ENCODE measurements around the gene HSP90AB1.
A peak's percentile ranks its signal among the peaks of the same experiment; 100 is the strongest.

Gene HSP90AB1

DNA sequence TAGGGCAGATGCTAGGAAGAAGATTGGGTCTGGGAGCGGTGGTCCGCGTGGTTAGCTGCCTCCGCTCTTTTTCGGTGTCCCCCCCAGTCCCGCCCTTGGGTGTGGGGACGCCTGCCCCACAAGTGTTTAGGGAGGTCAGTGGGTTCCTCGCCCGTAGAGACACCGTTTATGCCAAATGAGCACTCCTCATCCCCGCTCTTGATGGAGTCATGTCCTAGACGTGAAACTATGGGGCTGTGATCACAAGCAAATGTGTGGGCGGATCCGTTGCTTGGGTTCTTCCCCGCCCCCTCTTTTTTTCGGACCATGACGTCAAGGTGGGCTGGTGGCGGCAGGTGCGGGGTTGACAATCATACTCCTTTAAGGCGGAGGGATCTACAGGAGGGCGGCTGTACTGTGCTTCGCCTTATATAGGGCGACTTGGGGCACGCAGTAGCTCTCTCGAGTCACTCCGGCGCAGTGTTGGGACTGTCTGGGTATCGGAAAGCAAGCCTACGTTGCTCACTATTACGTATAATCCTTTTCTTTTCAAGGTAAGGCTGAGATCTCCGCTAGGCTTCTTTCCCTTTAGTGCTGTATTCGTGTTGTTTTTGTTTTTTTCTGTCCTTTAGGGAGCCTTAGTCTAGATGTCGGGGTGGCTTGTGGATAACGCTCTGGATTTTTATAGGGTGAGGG is at the start of gene HSP90AB1:
Gene HSP90AB1, plus strand, starts transcription at position 439 of the 675 bp plus-strand sequence. CDS start 1,529 bp downstream, outside the sequence.
- peak; percentile 92 for DNase-seq (ENCODE audit: low spot score)

DNA sequence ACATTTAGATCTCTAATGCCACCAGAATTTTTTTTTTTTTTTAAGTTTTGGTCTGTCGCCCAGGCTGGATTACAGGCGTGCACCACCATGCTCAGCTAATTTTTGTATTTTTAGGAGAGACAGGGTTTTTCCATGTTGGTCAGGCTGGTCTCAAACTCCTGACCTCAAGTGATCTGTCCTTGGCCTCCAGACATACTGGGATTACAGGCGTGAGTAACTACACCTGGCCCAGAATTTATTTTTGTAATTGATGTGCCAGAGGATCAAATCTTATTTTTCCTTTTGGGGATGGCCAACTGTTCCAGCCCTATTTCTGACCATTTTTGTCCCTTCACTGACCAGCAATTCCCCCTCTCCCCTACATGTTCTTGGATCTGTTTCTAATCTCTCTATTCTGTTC is 48.2 kb upstream of the HSP90AB1 start:
- DNase-seq (ENCODE audit: low spot score) = no peak

DNA sequence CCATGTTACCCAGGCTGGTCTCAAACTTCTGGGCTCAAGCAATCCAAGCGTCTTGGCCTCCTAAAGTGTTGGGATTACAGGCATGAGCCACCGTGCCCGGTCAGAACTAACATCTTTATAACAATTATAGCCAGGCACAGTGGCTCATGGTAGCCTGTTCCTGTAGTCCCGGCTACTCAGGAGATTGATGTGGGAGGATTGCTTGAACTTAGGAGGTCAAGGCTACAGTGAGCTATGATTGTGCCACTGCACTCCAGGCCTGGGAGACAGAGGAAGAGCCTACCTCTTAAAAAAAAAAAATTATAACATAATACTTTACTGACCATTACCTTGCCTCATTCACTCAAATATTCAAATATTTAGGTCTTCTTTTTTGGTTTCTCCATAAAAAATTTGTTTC is 47.0 kb upstream of the HSP90AB1 start:
- no peak for DNase-seq (ENCODE audit: low spot score)

DNA sequence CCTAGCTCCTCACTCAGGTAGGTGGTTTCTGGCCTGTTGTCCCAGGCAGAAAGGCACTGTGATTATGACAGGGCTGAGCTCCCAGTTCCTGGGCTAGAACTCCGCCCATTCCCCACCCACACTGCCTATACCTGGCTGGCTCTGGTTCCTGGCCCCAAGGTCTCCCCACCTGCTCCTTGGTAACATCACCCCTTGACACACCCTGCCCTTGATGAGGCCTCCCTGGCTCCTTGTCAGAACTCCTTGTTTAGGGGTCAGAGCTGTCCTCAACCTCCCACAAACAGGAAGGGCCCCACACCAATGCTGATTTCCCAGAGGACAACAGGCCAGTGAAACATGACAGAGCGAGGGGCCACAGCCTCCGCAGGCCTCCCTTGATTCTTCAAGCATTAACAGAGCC is 45.7 kb upstream of the HSP90AB1 start:
- DNase-seq (ENCODE audit: low spot score) = no peak

DNA sequence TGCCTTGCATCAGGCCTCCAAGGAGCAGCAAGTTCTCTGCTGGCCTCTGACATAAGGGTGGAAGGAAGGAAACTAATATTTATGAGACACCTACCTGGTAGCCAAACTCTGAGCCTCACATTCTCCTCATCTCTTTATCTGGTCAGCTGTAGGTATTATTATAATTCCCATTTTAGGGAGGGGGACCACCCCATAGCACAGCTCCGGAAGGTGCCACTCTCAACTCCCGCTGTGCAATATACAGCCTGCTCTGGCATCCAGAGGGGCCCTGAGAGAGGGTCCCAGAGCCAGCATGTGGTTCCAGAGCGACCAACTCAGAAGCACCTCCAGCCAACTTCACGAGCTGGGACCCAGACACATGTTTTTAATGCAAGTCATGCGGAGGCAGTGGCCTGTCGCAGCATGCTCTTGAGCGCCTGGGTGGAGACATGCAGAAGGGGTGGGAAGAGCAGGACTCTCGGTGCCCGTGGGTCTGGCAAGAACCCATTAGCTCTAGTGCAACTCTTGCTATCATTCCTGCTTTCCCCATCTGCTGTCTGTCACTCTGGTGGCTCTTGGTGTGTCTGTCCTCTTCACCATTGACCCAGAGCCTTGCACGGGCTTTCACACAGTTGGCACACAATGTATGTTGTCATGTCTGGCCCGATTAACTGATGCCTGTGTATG is 45.1 kb upstream of the HSP90AB1 start:
- no peak for DNase-seq (ENCODE audit: low spot score)

DNA sequence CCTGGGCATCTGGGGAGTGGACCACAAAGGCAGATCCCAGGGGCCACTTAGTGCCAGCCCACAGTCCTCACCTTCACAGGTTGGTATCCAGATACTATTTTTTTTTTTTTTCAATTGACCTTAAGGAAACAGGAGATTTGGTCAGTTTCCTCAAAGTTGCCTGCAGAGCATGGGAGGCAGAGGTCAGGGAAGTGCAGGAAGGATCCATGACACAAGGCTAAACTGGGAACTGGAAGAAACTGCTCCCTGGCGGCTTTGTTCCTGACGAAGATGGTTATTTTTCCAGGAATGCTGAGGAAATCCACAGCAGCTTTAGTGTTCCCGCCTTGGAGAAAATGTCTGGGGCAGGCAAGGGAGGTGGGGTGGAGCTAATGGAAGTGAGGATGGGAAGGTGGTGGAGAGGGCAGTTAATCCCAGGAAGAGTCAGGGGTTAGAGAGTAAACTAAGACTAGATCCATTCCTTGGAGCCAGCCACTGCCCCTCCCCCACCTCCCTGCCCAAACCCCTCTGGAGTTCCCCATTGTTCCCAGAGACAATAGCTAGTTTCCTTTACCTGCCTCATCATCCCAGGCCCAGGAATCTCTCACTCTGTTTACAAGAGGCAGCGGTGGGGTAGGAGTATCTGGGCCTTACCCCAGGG is 44.4 kb upstream of the HSP90AB1 start:
- DNase-seq (ENCODE audit: low spot score) = no peak

DNA sequence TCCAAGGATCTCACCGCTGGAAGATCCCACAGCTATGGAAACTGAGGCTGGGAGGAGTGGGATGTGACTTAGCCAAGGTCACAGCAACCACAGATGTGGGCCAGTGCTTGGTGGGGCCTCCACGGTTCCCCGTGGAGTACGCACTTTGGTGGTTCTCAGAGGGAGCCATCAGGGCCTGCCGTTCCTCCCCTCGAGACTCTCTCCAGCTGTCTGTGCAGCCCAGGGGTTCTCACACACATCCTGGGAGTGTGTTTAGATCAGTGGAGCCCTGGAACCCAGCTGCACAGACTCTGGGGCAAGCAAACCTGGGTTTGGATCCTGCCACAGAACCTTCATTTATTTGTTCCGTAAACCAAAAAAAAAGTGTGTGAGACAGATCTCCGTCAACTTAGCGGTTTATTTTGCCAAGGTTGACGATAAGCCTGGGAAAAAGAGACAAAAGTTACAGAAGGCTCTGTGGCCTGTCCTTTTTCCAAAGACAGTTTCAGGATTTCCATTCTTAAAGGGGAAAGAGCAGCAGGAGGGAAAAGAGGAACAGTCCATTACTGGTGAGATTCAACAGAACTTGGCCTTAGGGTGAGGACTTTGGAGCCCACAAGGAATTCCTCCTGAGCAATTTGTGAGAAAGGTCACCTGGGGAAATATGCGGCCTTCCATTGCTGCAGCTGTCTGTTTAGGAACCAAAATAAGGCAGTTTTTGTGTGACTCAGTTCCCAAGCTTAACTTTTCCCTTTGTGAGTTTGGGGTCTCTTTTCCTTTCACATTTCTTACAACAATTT is 43.7 kb upstream of the HSP90AB1 start:
- no peak for DNase-seq (ENCODE audit: low spot score)

DNA sequence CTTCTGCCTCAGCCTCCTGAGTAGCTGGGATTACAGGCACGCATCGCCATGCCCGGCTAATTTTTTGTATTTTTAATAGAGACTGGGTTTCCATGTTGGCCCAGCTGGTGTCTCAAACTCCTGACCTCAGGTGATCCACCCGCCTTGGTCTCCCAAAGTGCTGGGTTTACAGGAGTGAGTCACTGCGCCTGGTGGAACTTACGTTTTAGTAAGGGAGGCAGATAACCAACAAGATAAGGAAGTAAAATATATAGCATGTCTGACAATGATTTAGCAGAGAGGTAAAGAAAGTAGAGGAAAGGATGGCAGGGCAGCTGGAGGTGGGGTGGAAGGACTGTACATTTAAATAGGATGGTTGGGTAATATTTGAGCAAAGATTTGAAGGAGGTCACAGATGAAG is 42.9 kb upstream of the HSP90AB1 start:
- no peak for DNase-seq (ENCODE audit: low spot score)

DNA sequence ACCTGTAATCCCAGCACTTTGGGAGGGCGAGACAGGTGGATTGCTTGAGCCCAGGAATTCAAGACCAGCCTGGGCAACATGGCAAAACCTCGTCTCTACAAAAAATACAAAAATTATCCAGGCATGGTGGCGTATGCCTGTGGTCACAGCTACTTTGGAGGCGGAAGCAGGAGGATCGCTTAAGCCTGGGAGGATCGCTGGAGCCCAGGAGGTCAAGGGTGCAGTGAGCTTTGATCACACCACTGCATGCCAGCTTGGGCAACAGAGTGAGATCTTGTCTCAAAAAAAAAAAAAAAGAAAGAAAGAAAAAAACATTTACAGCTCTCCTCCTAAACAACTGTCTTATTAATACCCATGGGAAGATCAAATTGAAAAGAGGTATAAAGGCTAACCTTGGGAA is 38.9 kb upstream of the HSP90AB1 start:
- DNase-seq (ENCODE audit: low spot score) = no peak

DNA sequence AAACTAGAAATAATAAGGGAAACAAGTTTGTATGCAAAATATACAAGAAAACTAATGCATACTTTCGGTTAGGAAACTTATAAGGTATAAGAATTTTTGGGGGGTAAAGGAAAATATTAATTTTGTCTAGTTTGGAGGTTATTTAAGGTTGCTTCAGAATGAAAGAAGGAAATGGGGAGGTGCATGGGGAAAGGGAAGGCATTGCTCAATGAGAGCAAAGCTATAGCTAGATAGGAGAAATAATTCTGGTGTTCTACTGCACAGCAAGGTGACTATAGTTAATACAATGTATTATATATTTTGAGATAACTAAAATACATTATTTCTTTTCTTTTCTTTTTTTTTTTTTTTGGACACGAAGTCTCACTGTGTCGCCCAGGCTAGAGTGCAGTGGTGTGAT is 35.6 kb upstream of the HSP90AB1 start:
- no peak for DNase-seq (ENCODE audit: low spot score)

DNA sequence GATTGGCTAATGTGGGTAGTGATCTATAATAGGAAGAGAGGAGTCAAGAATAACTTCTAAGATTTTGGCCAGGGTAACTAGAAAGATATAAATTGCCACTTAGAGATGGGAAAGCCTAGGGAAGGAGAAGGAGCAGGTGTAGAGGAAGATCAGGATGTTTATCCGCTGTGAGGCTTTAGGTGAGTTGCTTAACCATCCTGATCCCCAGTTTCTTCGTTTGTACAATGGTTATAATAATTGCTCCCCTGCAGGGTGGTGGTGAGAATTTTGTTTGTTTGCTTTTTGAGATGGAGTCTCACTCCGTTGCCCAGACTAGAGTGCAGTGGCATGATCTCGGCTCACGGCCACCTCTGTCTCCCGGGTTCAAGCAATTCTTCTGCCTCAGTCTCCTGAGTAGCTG is 32.6 kb upstream of the HSP90AB1 start:
- DNase-seq (ENCODE audit: low spot score) = no peak

DNA sequence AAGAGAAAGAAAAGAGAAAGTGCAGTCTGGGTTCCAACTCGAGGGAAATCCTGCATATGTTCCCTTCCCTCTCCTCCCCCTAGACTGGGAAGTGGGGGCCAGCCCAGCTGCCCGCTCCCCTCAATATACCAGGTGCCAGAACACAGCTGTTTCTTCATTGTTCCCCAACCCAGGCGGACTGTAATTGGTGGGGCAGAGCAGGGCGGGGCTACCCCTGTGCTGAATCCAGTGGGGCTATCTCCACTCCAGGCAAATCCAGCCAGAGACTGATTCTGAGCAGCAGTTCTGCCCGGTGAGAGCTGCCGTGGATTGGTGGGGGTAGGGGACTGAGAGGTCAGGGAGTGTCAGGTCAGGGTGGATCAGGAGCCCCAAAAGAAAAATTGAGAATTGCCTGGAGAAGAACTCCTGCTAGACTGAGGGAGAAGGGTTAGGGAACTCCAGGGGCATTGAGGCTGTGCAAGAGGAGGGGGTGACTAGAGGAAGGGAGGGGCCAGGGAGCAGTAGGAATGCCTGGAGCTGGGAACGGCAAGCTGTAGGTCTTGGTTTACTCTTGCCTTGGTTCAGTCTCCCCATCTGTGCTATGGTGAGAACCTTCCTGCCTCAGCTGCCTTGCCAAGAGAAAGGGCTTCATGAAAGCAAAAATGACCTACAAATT is 30.1 kb upstream of the HSP90AB1 start, which contains the start of gene MYMX:
Gene MYMX, plus strand, starts transcription at position 250 of the 655 bp plus-strand sequence. CDS start 546 bp downstream, outside the sequence.
- DNase-seq (ENCODE audit: low spot score) = no peak

DNA sequence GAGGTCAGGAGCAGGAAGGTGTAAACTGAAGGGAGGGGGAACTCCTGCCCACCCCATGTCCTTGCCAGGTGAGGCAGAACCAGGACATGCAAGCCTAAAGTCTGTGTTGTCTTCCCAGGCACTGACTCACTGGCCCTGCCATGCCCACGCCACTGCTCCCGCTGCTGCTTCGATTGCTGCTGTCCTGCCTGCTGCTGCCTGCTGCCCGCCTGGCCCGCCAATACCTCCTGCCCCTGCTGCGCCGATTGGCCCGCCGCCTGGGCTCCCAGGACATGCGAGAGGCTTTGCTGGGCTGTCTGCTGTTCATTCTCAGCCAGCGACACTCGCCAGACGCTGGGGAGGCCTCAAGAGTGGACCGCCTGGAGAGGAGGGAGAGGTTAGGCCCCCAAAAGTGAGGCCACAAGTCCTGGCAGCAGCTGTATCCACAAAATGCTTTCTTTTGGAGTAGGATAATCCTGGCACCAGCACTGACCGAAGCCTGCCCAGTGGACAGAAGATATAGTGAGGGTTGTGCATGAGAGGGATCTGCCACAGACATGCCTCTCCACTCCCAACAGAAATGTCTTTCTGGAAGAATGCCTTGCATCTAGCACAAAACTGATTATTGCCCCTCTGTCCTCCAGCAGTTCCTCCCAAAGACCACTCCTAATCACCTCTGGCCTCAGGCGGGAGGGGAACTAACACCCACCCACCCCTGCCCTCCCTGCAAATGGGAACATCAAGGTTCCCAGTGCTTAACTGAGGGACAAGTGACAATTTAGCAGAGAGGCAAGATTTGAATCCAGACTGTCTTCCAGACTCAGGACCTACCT is 29.4 kb upstream of the HSP90AB1 start:
- DNase-seq (ENCODE audit: low spot score) = no peak

DNA sequence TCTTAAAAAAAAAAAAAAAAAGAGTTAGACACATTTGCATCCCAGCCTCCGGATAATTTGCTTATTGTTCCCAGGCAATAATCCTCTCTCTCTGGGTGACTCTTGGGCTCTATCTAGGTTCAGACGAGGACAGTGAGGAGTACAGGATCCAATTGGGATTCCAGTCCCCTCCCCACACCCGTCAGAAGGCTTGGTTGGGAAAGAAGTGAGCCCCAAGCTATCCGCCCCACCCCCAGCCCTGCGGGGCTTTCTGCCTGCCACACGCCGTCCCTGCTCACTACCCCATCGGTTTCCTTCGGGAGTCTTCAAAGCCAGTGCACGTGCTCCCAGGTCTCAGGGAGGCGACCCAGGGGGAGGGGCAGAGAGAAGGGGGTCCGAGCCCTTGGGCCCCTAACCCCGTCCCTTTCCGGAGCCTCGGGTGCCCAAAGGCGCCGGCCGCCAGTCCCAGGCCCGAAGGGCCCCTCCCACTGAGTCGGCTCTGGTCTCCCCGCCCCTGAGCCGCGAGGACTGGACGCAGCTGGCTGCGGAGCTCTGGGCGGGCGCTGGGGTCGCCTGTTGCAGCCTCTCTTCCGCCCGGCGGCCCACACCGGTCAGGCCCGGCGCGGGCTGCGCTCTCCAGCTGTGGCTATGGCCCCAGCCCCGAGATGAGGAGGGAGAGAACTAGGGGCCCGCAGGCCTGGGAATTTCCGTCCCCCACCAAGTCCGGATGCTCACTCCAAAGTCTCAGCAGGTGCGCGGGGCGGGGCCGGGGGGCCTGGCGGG is 27.7 kb upstream of the HSP90AB1 start:
- peak; percentile 78 for DNase-seq (ENCODE audit: low spot score)

DNA sequence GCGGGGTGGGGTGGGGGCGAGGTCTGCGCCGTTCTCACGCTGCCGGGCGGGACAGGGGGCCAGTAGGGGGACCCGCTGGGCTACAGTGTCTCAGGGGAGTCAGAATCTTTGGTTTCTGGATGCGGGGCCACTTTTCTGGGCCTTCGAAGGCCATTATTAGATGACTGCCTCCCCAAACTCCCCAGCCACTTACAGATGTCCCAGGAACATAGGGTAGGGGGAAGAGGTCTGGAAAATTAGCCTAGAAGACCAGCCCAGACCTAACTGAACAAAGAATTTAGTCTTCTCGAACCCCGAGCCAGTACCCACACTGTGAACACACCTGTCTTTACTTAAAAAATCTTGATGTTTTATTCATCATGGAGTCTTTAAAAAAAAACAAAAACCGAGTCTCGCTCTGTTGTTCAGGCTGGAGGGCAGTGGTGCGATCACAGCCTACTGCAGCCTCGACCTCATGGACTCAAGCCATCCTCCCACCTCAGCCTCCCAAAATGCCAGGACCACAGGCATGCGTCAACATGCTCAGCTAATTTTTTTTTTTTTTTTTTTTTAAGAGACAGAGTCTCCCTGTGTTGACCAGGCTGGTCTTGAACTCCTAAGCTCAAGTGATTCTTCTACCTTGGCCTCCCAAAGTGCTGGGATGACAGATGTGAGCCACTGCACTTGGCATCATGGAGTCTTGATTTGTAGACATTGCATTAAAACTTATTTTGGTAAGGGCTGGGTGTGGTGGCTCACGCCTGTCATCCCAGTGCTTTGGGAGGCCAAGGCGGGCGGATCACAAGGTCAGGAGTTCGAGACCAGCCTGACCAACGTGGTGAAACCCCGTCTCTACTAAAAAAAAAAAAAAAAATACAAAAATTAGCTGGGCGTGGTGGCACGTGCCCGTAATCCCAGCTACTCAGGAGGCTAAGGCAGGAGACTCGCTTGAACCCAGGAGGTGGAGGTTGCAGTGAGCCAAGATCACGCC is 26.8 kb upstream of the HSP90AB1 start:
- no peak for DNase-seq (ENCODE audit: low spot score)

DNA sequence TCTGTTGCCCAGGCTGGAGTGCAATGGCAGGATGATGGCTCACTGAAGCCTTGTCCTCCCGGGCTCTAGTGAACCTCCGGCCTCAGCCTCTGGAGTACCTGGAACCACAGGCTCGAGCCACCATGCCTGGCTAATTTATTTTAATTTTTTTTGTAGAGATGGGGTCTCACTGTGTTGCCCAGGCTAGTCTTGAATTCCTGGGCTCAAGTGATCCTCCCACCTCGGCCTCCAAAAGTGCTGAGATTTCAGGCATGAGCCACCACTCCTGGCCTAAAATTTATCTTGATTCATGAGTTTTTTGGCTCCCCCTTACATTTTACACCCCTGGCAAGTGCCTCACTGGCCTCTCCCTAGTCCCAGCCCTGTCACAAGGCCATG is 26.0 kb upstream of the HSP90AB1 start:
- DNase-seq (ENCODE audit: low spot score) = no peak

DNA sequence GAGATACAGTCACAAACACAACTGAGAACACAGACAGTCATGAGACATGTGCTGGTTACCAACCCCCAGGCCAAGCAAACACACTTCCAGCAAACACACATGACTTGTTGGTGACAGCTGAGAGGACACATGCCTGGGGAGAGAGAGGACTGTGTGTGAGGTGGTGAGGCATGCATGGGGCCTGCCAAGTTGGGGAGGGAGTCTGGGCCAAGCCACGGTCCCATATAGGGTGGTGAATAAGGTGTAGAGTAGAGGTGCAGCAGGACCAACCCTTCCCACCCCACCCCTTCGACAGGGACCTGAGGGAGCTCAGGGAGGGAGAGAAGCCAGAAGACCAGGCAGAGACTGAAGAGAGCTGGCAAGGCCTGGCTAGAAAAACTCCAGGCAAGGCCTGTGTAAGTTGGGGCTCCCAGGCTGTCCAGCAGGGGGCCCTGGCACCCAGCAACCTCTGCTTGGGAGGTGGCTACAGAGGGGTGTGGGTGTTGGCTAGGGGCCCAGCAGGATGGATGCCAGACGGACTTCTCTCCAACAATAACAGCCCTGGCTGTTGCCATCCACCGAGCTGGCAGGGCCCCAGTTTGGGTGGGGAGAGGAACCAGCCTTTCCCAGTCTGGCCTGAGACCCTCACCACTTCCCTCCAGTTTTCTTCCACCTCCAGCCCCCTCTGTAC is 25.5 kb upstream of the HSP90AB1 start:
- DNase-seq (ENCODE audit: low spot score) = peak; percentile 78

DNA sequence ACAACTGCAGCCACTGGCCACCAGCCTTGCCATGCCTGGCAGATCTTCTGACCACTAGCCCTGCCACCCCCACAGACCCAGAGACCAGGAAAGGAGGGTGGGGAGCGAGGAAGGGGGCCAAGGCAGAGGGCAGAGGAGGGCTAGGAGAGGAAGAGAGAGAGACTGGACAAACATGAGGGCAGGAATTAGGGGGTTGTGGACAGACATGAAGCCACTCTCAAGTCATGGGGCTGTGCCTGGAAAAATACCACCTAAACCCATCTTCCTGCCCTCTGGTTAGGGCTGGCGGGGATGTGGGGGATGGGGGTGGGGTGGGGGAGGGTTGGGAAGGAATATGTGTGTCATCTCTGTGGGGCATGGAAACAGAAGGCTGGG is 25.0 kb upstream of the HSP90AB1 start:
- DNase-seq (ENCODE audit: low spot score) = no peak

Measured in HuH-7 (cell line).